Stomach (tissue), 4 donors: ENCODE data around the gene DNASE1L2.
"Not testable (repeated sequence)": the region's sequence is repeated elsewhere in the genome, so short reads cannot be mapped to it uniquely, and the experiment has no call there.

Experiments used
- CTCF ChIP-seq, 7 experiments: fragments of 450-650 bp in 4 of 7; fragments of 200-600 bp in 3 of 7; sonication (generic) in 3 of 7; IDR thresholded peaks; one replicate each; pipeline ENCODE4 v1.5.1; 2016 to 2019; ENCODE audit warnings: antibody characterized with exemption in 7 of 7, control low read depth in 2 of 7, mild to moderate bottlenecking in 1 of 7
- POLR2AphosphoS5 ChIP-seq, 3 donors: sonication (generic); formaldehyde crosslinking; IDR thresholded peaks; one replicate each; pipeline ENCODE4 v1.6.1; 2016; ENCODE audit warnings: antibody characterized with exemption in 3 of 3

DNA sequence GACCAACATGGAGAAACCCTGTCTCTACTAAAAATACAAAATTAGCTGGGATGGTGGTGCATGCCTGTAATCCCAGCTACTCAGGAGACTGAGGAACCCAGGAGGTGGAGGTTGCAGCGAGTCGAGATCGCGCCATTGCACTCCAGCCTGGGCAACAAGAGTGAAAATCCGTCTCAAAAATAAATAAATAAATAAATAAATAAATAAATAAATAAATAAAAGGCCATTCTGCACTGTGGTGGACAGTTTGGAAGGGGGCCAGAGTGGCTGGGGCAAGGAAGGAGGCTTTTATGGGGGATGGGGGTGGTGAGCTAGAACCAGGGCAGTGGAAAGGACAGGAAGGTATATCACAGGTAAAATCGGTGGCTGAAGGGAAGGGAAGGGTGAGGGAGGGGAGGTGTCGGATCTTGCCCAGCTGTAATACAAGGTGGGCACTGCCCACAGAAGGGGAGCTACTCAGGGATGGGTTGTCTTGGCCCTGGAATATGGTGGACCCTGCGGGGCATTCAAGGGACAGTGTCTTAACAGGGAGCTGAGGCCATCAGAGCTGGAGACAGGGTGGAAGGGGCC, 33.0 kb upstream of the DNASE1L2 start:
- not testable (repeated sequence) for TF ChIP-seq POLR2AphosphoS5, CTCF (IDR thresholded peaks at IDR 0.05)
